ENCODE measurements around the gene RPTOR. TPM values are rescaled to one million over a fixed set of nuclear protein-coding genes. Genes with fewer than 3 reads are reported as not detected.

Gene RPTOR
- polyA plus RNA-seq, 1 donor (not counting 4 experiments of a cell fraction or from before 2014, with no cell fraction given): 4.0 TPM

DNA sequence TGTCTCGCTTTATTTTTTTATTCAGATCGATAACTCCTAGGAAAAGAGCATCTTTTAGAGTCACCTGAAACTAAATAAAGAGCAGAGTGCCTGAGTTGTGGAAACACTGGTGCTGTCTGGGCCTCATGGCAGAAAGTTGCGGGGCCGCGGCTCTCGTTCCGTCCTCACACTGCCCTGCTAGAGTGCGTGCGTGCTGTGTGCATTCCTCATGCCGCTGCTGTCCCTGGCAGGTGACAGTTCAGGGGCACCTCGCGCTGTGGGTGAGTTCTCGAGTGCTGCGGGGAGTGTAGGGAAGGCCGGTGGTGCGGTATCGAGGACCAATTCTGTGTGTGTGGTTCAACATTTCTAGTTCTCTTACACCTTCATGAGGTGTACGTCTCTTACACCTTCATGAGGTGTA, 136.6 kb downstream of the RPTOR start:
- no peak overlapping the region for H3K4me2 ChIP-seq (ENCODE audit: control insufficient read depth, extremely low read depth, insufficient read depth, low read depth, low read length)
- no peak overlapping the region for H3K4me3 ChIP-seq (ENCODE audit: control insufficient read depth in 2 of 3, extremely low read depth in 1 of 3, insufficient read depth in 2 of 3, low read depth in 1 of 3, low read length in 3 of 3)
- peaks cover 27% of the 10 kb centered on the region for H3K79me2 ChIP-seq (ENCODE audit: control insufficient read depth, insufficient read depth, low read length)
- no peaks in the 10 kb centered on the region for H3K4me1 ChIP-seq (ENCODE audit: control insufficient read depth, extremely low read depth, insufficient read depth, low read length)
- H3K9ac ChIP-seq (ENCODE audit: control insufficient read depth, extremely low read depth, insufficient read depth, low read length): no peak overlapping the region
- H3K9me1 ChIP-seq (ENCODE audit: control insufficient read depth, extremely low read depth, insufficient read depth, low read length): no peaks in the 10 kb centered on the region
- H3K9me3 ChIP-seq (ENCODE audit: control insufficient read depth, low read depth, low read length): no peaks in the 10 kb centered on the region
- no peak for DNase-seq (ENCODE audit: low read depth, low spot score)
- H3K27ac ChIP-seq (ENCODE audit: control insufficient read depth, insufficient read depth, low read length): no peak overlapping the region
- dilution Hi-C loops (cut with MboI; ENCODE audit: extremely low pct_ligation_motif_present, low sequenced_read_pairs): no loop called here
- no peak overlapping the region for H2AFZ ChIP-seq (ENCODE audit: control insufficient read depth, low read length)
- no peak for FAIRE-seq
- H3K36me3 ChIP-seq (ENCODE audit: control insufficient read depth in 2 of 2, extremely low read depth in 1 of 2, insufficient read depth in 2 of 2, low read length in 2 of 2): peaks cover 0 to 7% of the 10 kb centered on the region in 2 experiments
- TF ChIP-seq CTCF (optimal IDR thresholded peaks at IDR 0.05 in 1 of 3, IDR thresholded peaks at IDR 0.05 in 1 of 3, conservative IDR thresholded peaks at IDR 0.05 in 1 of 3; ENCODE audit: extremely low read depth in 1 of 3, insufficient read depth in 2 of 3, low read length in 3 of 3) (no peak), EZH2 (IDR thresholded peaks at IDR 0.05; ENCODE audit: low read length) (no peak)
- no peaks in the 10 kb centered on the region for H3K27me3 ChIP-seq (ENCODE audit: control insufficient read depth, extremely low read depth, insufficient read depth, low read length)
- peaks cover 4% of the 10 kb centered on the region for H4K20me1 ChIP-seq (ENCODE audit: control insufficient read depth, extremely low read depth, insufficient read depth, low read length)

DNA sequence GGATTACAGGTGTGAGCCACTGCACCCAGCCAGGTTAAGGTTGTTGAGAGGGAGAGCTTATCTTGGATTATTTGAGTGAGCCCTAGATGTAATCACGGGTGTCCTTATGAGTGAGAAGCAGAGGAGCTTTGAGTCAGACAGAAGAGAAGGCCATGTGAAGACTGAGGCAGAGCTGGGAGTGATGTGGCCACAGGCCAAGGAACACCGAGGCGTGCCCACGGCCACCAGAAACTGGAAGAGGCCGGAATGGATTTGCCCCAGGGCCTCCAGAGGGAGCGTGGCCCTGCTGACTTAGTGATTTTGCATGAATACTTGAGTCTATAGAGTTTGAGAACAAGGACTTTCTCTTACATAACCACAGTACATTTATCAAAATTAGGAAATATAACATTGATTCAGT, 137.7 kb downstream of the RPTOR start:
- Histone ChIP-seq H3K9ac (ENCODE audit: control insufficient read depth, extremely low read depth, insufficient read depth, low read length) (no peak overlapping the region), H2AFZ (ENCODE audit: control insufficient read depth, low read length) (no peak overlapping the region), H3K36me3 (ENCODE audit: control insufficient read depth in 2 of 2, extremely low read depth in 1 of 2, insufficient read depth in 2 of 2, low read length in 2 of 2) (peaks cover 0 to 7% of the 10 kb centered on the region in 2 experiments), H3K4me3 (ENCODE audit: control insufficient read depth in 2 of 3, extremely low read depth in 1 of 3, insufficient read depth in 2 of 3, low read depth in 1 of 3, low read length in 3 of 3) (no peak overlapping the region), H3K4me2 (ENCODE audit: control insufficient read depth, extremely low read depth, insufficient read depth, low read depth, low read length) (no peak overlapping the region), H3K9me1 (ENCODE audit: control insufficient read depth, extremely low read depth, insufficient read depth, low read length) (no peaks in the 10 kb centered on the region), H4K20me1 (ENCODE audit: control insufficient read depth, extremely low read depth, insufficient read depth, low read length) (no peaks in the 10 kb centered on the region), H3K9me3 (ENCODE audit: control insufficient read depth, low read depth, low read length) (no peaks in the 10 kb centered on the region), H3K4me1 (ENCODE audit: control insufficient read depth, extremely low read depth, insufficient read depth, low read length) (no peaks in the 10 kb centered on the region), H3K27ac (ENCODE audit: control insufficient read depth, insufficient read depth, low read length) (no peak overlapping the region), H3K27me3 (ENCODE audit: control insufficient read depth, extremely low read depth, insufficient read depth, low read length) (no peaks in the 10 kb centered on the region), H3K79me2 (ENCODE audit: control insufficient read depth, insufficient read depth, low read length) (peaks cover 25% of the 10 kb centered on the region)
- no peak for TF ChIP-seq CTCF (optimal IDR thresholded peaks at IDR 0.05 in 1 of 3, IDR thresholded peaks at IDR 0.05 in 1 of 3, conservative IDR thresholded peaks at IDR 0.05 in 1 of 3; ENCODE audit: extremely low read depth in 1 of 3, insufficient read depth in 2 of 3, low read length in 3 of 3)
- TF ChIP-seq EZH2 (IDR thresholded peaks at IDR 0.05; ENCODE audit: low read length): no peak
- FAIRE-seq (no peak), DNase-seq (ENCODE audit: low read depth, low spot score) (no peak)
- dilution Hi-C loops (cut with MboI; ENCODE audit: extremely low pct_ligation_motif_present, low sequenced_read_pairs): no loop called here

Data from keratinocyte (primary cell).